ENCODE measurements around the gene SET. TPM values are rescaled to one million over a fixed set of nuclear protein-coding genes. Genes with fewer than 3 reads are reported as not detected.

The SET gene
- total and polyA plus RNA-seq, 2 donors (not counting 1 experiment from before 2014, with no cell fraction given), result 54.9 to 309 TPM

DNA sequence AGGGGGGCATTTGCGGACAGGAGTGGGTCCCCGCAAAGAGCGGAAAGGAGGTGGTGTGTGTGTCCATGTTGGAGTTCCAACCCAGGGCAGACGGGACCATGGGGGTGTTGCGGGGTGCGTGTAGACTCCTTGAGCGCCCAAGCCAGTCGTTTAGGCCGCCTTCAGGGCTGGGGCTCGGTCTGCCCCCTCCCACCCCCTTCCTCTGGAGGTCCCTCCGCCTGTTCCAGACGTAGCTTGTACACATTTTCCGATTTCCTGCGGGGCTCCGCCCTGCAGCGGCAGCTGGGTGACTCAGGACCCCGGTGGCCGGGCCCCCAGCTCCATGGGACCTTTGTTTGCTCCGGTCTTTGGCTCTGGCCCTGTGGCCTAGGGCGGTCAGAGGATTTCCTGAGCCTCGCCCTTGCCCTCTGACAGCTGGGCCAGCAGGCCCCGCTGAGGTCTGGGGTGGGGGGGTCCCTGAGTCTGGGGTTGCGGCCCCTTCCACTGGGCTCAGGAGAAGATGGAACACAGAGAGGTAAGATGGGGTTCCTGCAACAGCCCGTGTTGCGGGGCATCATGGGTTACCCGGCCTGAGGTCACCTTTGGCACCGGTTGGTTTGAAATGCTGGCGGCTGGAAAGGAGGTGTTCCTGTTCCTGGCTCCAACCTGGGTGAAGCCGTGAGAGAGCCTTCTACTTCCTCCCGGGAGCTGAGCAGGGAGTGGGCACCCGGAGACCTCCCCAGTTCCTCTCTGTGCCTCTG, 14.8 kb downstream of the SET start:
- peaks cover 9 to 17% of the 10 kb centered on the region in 2 donors for H3K4me1 ChIP-seq (ENCODE audit: control insufficient read depth in 2 of 2, insufficient read depth in 2 of 2, low read length in 2 of 2)
- ATAC-seq (ENCODE audit: low read depth) (no peak), DNase-seq (no peak)
- Mint-ChIP-seq H3K27ac (peak overlapping the region; percentile 76), H3K4me3 (peak overlapping the region; percentile 91), H3K9me3 (ENCODE audit: insufficient read depth) (no peaks in the 10 kb centered on the region), H3K4me1 (peaks cover 10% of the 10 kb centered on the region), H3K27me3 (no peaks in the 10 kb centered on the region)
- peak overlapping the region; percentile 98 for H3K4me2 ChIP-seq (replicated peaks; ENCODE audit: low read depth, low read length, poor library complexity, severe bottlenecking)
- H4K20me1 ChIP-seq (ENCODE audit: control insufficient read depth, insufficient read depth, low read length, poor library complexity, severe bottlenecking), result no peaks in the 10 kb centered on the region
- no peaks in the 10 kb centered on the region for H3K27me3 ChIP-seq (replicated peaks in 1 of 4; ENCODE audit: control extremely low read depth in 1 of 4, control insufficient read depth in 3 of 4, insufficient read depth in 4 of 4, low read length in 3 of 4)
- H3K27ac ChIP-seq (ENCODE audit: low read length in 2 of 2), result no peak overlapping the region
- no peaks in the 10 kb centered on the region for H3K79me2 ChIP-seq (ENCODE audit: control insufficient read depth, insufficient read depth, low read length)
- intact Hi-C loops (cut with micrococcal nuclease), result loop anchor here (1.0 to 5.0 kb wide), 2 partner anchors 21 to 46 kb away; partner anchors contain the start of genes DYNC2I2 and ZDHHC12
- H3K36me3 ChIP-seq (replicated peaks in 1 of 2; ENCODE audit: control extremely low read depth in 1 of 2, control insufficient read depth in 1 of 2, extremely low read depth in 1 of 2, insufficient read depth in 2 of 2, low read length in 1 of 2), result no peaks in the 10 kb centered on the region
- WGBS (ENCODE audit: insufficient coverage), result 80% methylated on average over 29 of the region's 31 CpGs
- H3K4me3 ChIP-seq (ENCODE audit: control extremely low read depth in 1 of 5, extremely low read depth in 1 of 5, insufficient read depth in 1 of 5, low read depth in 2 of 5, low read length in 4 of 5), result peak overlapping the region in 3 of 5 experiments; percentile 49 to 83 (median 67)
- ChIA-PET CTCF (interaction anchor here (1.4 to 1.6 kb wide), 2 partner anchors 13 to 17 kb away, joined by 3 read pairs; no protein-coding TSS in a partner anchor), POLR2A (no interaction called here)
- H3K9ac ChIP-seq (ENCODE audit: low read length), result no peak overlapping the region
- H3K9me3 ChIP-seq (ENCODE audit: control extremely low read depth in 1 of 3, control insufficient read depth in 2 of 3, insufficient read depth in 1 of 3, low read length in 2 of 3), result no peaks in the 10 kb centered on the region
- TF ChIP-seq, protein P1, sequence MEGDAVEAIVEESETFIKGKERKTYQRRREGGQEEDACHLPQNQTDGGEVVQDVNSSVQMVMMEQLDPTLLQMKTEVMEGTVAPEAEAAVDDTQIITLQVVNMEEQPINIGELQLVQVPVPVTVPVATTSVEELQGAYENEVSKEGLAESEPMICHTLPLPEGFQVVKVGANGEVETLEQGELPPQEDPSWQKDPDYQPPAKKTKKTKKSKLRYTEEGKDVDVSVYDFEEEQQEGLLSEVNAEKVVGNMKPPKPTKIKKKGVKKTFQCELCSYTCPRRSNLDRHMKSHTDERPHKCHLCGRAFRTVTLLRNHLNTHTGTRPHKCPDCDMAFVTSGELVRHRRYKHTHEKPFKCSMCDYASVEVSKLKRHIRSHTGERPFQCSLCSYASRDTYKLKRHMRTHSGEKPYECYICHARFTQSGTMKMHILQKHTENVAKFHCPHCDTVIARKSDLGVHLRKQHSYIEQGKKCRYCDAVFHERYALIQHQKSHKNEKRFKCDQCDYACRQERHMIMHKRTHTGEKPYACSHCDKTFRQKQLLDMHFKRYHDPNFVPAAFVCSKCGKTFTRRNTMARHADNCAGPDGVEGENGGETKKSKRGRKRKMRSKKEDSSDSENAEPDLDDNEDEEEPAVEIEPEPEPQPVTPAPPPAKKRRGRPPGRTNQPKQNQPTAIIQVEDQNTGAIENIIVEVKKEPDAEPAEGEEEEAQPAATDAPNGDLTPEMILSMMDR (IDR thresholded peaks at IDR 0.05), result no peak
- TF ChIP-seq EZH2 (IDR thresholded peaks at IDR 0.05; ENCODE audit: borderline replicate concordance, insufficient read depth, low read depth, low read length, poor library complexity, severe bottlenecking), result no peak
- H2AFZ ChIP-seq (ENCODE audit: insufficient read depth, low read depth, low read length, poor library complexity, severe bottlenecking), result peak overlapping the region; percentile 88

DNA sequence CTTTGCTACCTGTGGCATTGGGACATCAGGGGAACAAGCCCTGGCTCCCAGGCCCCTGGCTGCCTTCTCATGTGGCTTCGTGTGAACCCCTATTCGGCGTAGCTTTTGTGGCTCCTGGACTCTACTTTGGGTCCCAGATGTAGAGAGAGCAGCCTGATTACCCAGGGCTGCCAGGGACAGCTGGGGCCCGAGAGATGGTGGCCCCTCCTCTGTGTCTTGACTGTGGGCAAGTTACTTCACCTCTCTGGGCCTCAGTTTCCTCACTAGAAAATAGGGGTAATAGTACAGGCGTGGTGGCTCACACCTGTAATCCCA, 15.3 kb downstream of the SET start:
- H3K4me2 ChIP-seq (replicated peaks; ENCODE audit: low read depth, low read length, poor library complexity, severe bottlenecking), result no peak overlapping the region
- intact Hi-C loops (cut with micrococcal nuclease), result loop anchor here (5.0 kb wide), 1 partner anchor 47 kb away; the partner anchor contains the start of gene DYNC2I2

More for the DNA sequence above, 15.3 kb downstream of the SET start:
- Histone ChIP-seq H3K27ac (ENCODE audit: low read length in 2 of 2) (no peak overlapping the region), H3K27me3 (replicated peaks in 1 of 4; ENCODE audit: control extremely low read depth in 1 of 4, control insufficient read depth in 3 of 4, insufficient read depth in 4 of 4, low read length in 3 of 4) (no peaks in the 10 kb centered on the region), H3K4me3 (ENCODE audit: control extremely low read depth in 1 of 5, extremely low read depth in 1 of 5, insufficient read depth in 1 of 5, low read depth in 2 of 5, low read length in 4 of 5) (no peak overlapping the region), H2AFZ (ENCODE audit: insufficient read depth, low read depth, low read length, poor library complexity, severe bottlenecking) (no peak overlapping the region), H4K20me1 (ENCODE audit: control insufficient read depth, insufficient read depth, low read length, poor library complexity, severe bottlenecking) (no peaks in the 10 kb centered on the region), H3K4me1 (ENCODE audit: control insufficient read depth in 2 of 2, insufficient read depth in 2 of 2, low read length in 2 of 2) (peaks cover 9 to 17% of the 10 kb centered on the region in 2 donors), H3K36me3 (replicated peaks in 1 of 2; ENCODE audit: control extremely low read depth in 1 of 2, control insufficient read depth in 1 of 2, extremely low read depth in 1 of 2, insufficient read depth in 2 of 2, low read length in 1 of 2) (no peaks in the 10 kb centered on the region), H3K9me3 (ENCODE audit: control extremely low read depth in 1 of 3, control insufficient read depth in 2 of 3, insufficient read depth in 1 of 3, low read length in 2 of 3) (no peaks in the 10 kb centered on the region), H3K79me2 (ENCODE audit: control insufficient read depth, insufficient read depth, low read length) (no peaks in the 10 kb centered on the region), H3K9ac (ENCODE audit: low read length) (no peak overlapping the region)
- Mint-ChIP-seq H3K9me3 (ENCODE audit: insufficient read depth) (no peaks in the 10 kb centered on the region), H3K27ac (no peak overlapping the region), H3K27me3 (no peaks in the 10 kb centered on the region), H3K4me1 (peaks cover 10% of the 10 kb centered on the region), H3K4me3 (peak overlapping the region; percentile 91)
- ChIA-PET POLR2A (no interaction called here), CTCF (interaction anchor here (1.4 to 1.6 kb wide), 2 partner anchors 13 to 17 kb away, joined by 3 read pairs; no protein-coding TSS in a partner anchor)
- no peak for TF ChIP-seq EZH2 (IDR thresholded peaks at IDR 0.05; ENCODE audit: borderline replicate concordance, insufficient read depth, low read depth, low read length, poor library complexity, severe bottlenecking)
- TF ChIP-seq, protein P1 (IDR thresholded peaks at IDR 0.05), result no peak
- WGBS (ENCODE audit: insufficient coverage), result 97% methylated on average over 4 of the region's 5 CpGs
- no peak for ATAC-seq (ENCODE audit: low read depth)
- DNase-seq, result no peak

Data from B cell (primary cell).